ENCODE data around the gene TLR1.

DNA sequence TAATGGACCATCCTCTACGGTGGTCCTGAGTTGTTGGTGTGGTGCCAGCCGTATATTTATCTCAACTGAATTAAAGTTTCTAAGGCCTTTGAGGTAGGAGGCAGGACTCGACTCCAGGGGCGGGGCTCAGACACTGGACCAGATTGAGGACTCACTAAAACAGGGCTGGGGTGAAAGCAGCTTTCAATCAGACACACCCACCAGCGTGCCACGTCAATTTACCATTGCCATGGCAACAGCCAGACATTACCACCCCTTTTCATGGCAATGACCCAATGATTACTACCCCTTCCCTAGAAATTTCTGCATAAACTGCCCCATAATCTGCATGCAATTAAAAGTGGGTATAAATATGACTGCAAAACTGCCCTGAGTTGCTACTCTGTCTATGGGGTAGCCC lies 6.7 kb upstream of the TLR1 start:
- TF ChIP-seq TAF1 (IDR thresholded peaks at IDR 0.05; ENCODE audit: low read depth) (no peak), CTCF (IDR thresholded peaks at IDR 0.05; ENCODE audit: poor library complexity, severe bottlenecking) (no peak), EZH2 (IDR thresholded peaks at IDR 0.05; ENCODE audit: borderline replicate concordance, insufficient read depth, low read length, poor library complexity, severe bottlenecking) (no peak), POLR2AphosphoS5 (IDR thresholded peaks at IDR 0.05) (no peak)
- TF ChIP-seq, protein P1, sequence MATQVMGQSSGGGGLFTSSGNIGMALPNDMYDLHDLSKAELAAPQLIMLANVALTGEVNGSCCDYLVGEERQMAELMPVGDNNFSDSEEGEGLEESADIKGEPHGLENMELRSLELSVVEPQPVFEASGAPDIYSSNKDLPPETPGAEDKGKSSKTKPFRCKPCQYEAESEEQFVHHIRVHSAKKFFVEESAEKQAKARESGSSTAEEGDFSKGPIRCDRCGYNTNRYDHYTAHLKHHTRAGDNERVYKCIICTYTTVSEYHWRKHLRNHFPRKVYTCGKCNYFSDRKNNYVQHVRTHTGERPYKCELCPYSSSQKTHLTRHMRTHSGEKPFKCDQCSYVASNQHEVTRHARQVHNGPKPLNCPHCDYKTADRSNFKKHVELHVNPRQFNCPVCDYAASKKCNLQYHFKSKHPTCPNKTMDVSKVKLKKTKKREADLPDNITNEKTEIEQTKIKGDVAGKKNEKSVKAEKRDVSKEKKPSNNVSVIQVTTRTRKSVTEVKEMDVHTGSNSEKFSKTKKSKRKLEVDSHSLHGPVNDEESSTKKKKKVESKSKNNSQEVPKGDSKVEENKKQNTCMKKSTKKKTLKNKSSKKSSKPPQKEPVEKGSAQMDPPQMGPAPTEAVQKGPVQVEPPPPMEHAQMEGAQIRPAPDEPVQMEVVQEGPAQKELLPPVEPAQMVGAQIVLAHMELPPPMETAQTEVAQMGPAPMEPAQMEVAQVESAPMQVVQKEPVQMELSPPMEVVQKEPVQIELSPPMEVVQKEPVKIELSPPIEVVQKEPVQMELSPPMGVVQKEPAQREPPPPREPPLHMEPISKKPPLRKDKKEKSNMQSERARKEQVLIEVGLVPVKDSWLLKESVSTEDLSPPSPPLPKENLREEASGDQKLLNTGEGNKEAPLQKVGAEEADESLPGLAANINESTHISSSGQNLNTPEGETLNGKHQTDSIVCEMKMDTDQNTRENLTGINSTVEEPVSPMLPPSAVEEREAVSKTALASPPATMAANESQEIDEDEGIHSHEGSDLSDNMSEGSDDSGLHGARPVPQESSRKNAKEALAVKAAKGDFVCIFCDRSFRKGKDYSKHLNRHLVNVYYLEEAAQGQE (IDR thresholded peaks at IDR 0.05; ENCODE audit: borderline replicate concordance): no peak

Data from neural cell (in vitro differentiated cells).